A549 (cell line): ENCODE data around the gene NTM. TPM values are rescaled to one million over a fixed set of nuclear protein-coding genes. Genes with fewer than 3 reads are reported as not detected.

ENCODE experiments used
- ATAC-seq, 2 experiments: fragments of 200-7000 bp in 1 of 2; fragments of >200 bp in 1 of 2; cut with Nextera tagmentation in 1 of 2; cut with Tn5 transposase in 1 of 2; 3 replicates each; pipeline versions ENCODE4 v1.8.0 to v1.9.1; 2018 to 2020; ENCODE audit warnings: mild to moderate bottlenecking in 1 of 2, moderate library complexity in 1 of 2
- CTCF ChIA-PET: fragments of 300-600 bp; sonication (Branson Sonifier 250); formaldehyde crosslinking; extraction: SDS; loops from one replicate; lab custom pipeline; 2021; ENCODE audit warnings: antibody characterized with exemption, inconsistent platforms; lab: Yijun Ruan, JAX
- POLR2A ChIA-PET: fragments of 350-600 bp; formaldehyde crosslinking; extraction: SDS; loops from one replicate; lab custom pipeline; 2021; ENCODE audit warnings: antibody characterized with exemption, inconsistent platforms; lab: Yijun Ruan, JAX
- DNase-seq, 2 experiments: peaks; one replicate each; pipeline versions ENCODE4 v3.0.0 to v3.0.0-alpha.2; 2011 to 2016; ENCODE audit warnings: low read depth in 1 of 2, low spot score in 1 of 2
- FAIRE-seq: peaks from 2 replicates; lab custom pipeline; 2011; peaks lifted over from hg19 to GRCh38; lab: Jason Lieb, UNC
- H3K27ac ChIP-seq, 2 experiments: fragments of >200 bp; sonication (Bioruptor Twin); formaldehyde crosslinking; 3 replicates each; pipeline ENCODE4 v1.5.1; 2016 to 2017
- H3K4me1 ChIP-seq: fragments of >200 bp; sonication (Bioruptor Twin); formaldehyde crosslinking; 3 replicates; pipeline ENCODE4 v1.6.1; 2016
- H3K4me2 ChIP-seq: fragments of >200 bp; sonication (Bioruptor Twin); formaldehyde crosslinking; 3 replicates; pipeline ENCODE4 v1.6.1; 2016
- H3K4me3 ChIP-seq: fragments of >200 bp; sonication (Bioruptor Twin); formaldehyde crosslinking; 3 replicates; pipeline ENCODE4 v1.5.1; 2016
- H3K9me3 ChIP-seq: fragments of >200 bp; sonication (Bioruptor Twin); formaldehyde crosslinking; 3 replicates; pipeline ENCODE4 v1.6.1; 2016
- BHLHE40 ChIP-seq: IDR thresholded peaks from 2 replicates; pipeline ENCODE4 v1.6.1; 2012; ENCODE audit warnings: low read depth, low read length, inconsistent platforms
- EHF ChIP-seq: fragments of 250-450 bp; sonication (Bioruptor Pico); IDR thresholded peaks from 2 replicates; pipeline ENCODE4 v1.5.0; 2020; ENCODE audit warnings: mild to moderate bottlenecking
- FOSB ChIP-seq: fragments of 250-450 bp; sonication (Bioruptor Pico); IDR thresholded peaks from 2 replicates; pipeline ENCODE4 v1.5.0; 2020; ENCODE audit warnings: mild to moderate bottlenecking, moderate library complexity
- GATA3 ChIP-seq: IDR thresholded peaks from 2 replicates; pipeline ENCODE4 v1.6.1; 2012; ENCODE audit warnings: borderline replicate concordance
- HOXA7 ChIP-seq: fragments of 250-450 bp; sonication (Bioruptor Pico); IDR thresholded peaks from 2 replicates; pipeline ENCODE4 v1.5.0; 2020; ENCODE audit warnings: mild to moderate bottlenecking, moderate library complexity
- JUN ChIP-seq, 2 experiments: fragments of >200 bp; sonication (Bioruptor Twin); formaldehyde crosslinking; IDR thresholded peaks; 2 replicates in 1 of 2; 3 replicates in 1 of 2; pipeline ENCODE4 v1.6.1; 2016 to 2017
- MAFK ChIP-seq: fragments of 450-650 bp; IDR thresholded peaks from 2 replicates; pipeline ENCODE4 v1.6.1; 2014; ENCODE audit not compliant: partially characterized antibody
- MAZ ChIP-seq: fragments of 150-350 bp; IDR thresholded peaks from 2 replicates; pipeline ENCODE4 v1.6.1; 2014; ENCODE audit warnings: antibody characterized with exemption, low read depth, low read length, borderline replicate concordance
- NFE2L2 ChIP-seq: fragments of 150-350 bp; conservative IDR thresholded peaks from 2 replicates; pipeline ENCODE4 v1.6.1; 2014; ENCODE audit warnings: low read length
- PHF8 ChIP-seq: fragments of 200-600 bp; sonication (generic); IDR thresholded peaks from 2 replicates; pipeline ENCODE4 v1.6.1; 2016; ENCODE audit warnings: low read depth, mild to moderate bottlenecking, antibody characterized with exemption, moderate library complexity, borderline replicate concordance
- POLR2A ChIP-seq: IDR thresholded peaks from 2 replicates; pipeline ENCODE4 v1.6.1; 2012; ENCODE audit warnings: mild to moderate bottlenecking, low read length
- POLR2AphosphoS2 ChIP-seq: conservative IDR thresholded peaks from 2 replicates; pipeline ENCODE4 v1.6.1; 2012; ENCODE audit warnings: low read length, improper control_type of control experiment, inconsistent platforms
- RAD21 ChIP-seq, 2 experiments: fragments of >200 bp in 1 of 2; sonication (Bioruptor Twin) in 1 of 2; formaldehyde crosslinking in 1 of 2; IDR thresholded peaks in 1 of 2; conservative IDR thresholded peaks in 1 of 2; 2 replicates in 1 of 2; 3 replicates in 1 of 2; pipeline ENCODE4 v1.6.1; 2012 to 2018; ENCODE audit warnings: inconsistent platforms in 1 of 2
- RFX5 ChIP-seq: fragments of 450-650 bp; IDR thresholded peaks from 2 replicates; pipeline ENCODE4 v1.7.1; 2014; ENCODE audit warnings: antibody characterized with exemption, mild to moderate bottlenecking, moderate library complexity
- SMC3 ChIP-seq: fragments of >200 bp; sonication (Bioruptor Twin); formaldehyde crosslinking; IDR thresholded peaks from 3 replicates; pipeline ENCODE4 v1.6.1; 2018; ENCODE audit warnings: inconsistent platforms
- SREBF2 ChIP-seq: fragments of 450-650 bp; IDR thresholded peaks from 2 replicates; pipeline ENCODE4 v1.6.1; 2014; ENCODE audit warnings: mild to moderate bottlenecking, moderate library complexity
- ZC3H11A ChIP-seq: fragments of 450-650 bp; IDR thresholded peaks from 2 replicates; pipeline ENCODE4 v1.6.1; 2014; ENCODE audit warnings: antibody characterized with exemption, mild to moderate bottlenecking
- ZFP36 ChIP-seq: fragments of 450-650 bp; IDR thresholded peaks from 2 replicates; pipeline ENCODE4 v1.6.1; 2014; ENCODE audit warnings: borderline replicate concordance; ENCODE audit not compliant: partially characterized antibody
- WGBS: methylation state at CpG from one replicate; pipeline ENCODE4 v1.1.6; 2017; ENCODE audit errors: missing lambda C conversion rate; 5-methylcytosine and 5-hydroxymethylcytosine counted together
- polyA plus RNA-seq, 4 experiments: library from polyadenylated mRNA; depleted of rRNA in 3 of 4; stranded (reverse); fragments of >200 nt; fragmentation: RNase III in 1 of 4; extraction: RNeasy Plus Mini Kit Qiagen cat#74134 plus additional on column Dnase treatment in 1 of 4; gene quantifications; 2 replicates in 3 of 4; 3 replicates in 1 of 4; pipeline ENCODE4 v1.2.3, GENCODE V29; 2011 to 2017
- TF ChIP-seq, protein P1 (sequence below): fragments of 150-350 bp; IDR thresholded peaks from 2 replicates; pipeline ENCODE4 v1.6.1; 2014; ENCODE audit warnings: low read depth, mild to moderate bottlenecking, low read length
- TF ChIP-seq, protein P2 (sequence below): fragments of 450-650 bp; IDR thresholded peaks from 2 replicates; pipeline ENCODE4 v1.6.1; 2014; ENCODE audit warnings: antibody characterized with exemption
- TF ChIP-seq, protein P3 (sequence below): IDR thresholded peaks from 2 replicates; pipeline ENCODE4 v1.6.1; 2012

The NTM gene
- polyA plus RNA-seq, 2 of the 4 experiments (the other 2 are of a cell fraction): not detected

DNA sequence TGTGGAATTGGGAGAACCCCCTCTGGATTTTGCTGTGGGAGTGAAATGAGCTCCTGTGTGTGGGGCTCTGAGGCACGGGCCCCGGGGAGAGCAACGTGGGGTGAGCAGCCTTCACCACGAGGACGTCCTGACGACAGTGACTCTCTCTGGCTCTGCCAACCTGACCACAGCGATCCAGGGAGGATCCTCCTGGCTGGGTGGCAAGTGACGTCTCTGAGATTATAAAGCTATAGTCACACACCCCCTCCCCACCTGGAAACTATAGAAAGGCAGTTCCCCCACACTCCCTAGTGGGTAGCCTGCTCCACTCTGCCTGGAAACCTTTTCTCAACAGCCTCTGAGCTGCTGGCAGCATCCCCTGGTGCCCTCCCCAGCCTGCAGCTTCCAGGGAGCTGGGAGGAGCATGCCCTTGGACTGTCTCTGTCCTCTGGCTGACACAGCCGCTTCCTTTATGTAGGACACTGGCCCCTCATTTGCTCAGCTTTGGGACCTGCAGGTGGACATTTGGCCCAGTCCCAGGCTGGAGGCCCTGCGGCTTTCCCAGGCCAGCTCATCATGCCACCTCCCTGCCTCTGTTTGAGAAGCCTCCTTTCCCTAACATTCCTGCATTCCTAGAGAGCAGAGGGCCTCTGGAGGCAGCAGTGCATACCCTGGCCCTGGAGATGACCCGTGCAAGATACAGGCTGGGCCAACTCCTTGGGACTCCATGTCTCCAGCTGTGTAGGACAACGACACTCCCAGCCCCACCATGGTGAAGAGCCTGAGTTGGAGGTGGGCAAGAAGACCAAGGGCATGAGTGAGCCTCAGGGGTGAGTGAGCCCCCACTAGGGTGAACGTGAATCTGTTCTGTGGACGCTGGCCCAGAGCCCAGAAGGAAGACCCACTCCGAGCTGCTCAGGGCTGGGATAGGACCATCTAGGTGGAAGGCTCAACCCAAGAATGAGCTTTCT lies 314.0 kb downstream of the NTM start:
- DNase-seq: no peak
- CTCF ChIA-PET: interaction anchor here (1.2 to 5.8 kb wide), 4 partner anchors 8 to 10 kb away, joined by 6 to 22 read pairs (median 14); no protein-coding TSS in a partner anchor
- POLR2A ChIA-PET: no interaction called here
- 40% methylated on average over 2 of the region's 15 CpGs for WGBS
- H3K4me3 ChIP-seq: no peak overlapping the region
- no peak for ATAC-seq
- no peak for FAIRE-seq
- no peak overlapping the region for H3K27ac ChIP-seq
- H3K4me1 ChIP-seq: no peaks in the 10 kb centered on the region
- H3K9me3 ChIP-seq: no peaks in the 10 kb centered on the region
- TF ChIP-seq POLR2AphosphoS2 (no peak), PHF8 (no peak), NFE2L2 (no peak), FOSB (no peak), JUN (IDR thresholded peaks at IDR 0.05) (no peak), SMC3 (no peak), RFX5 (no peak), EHF (CRISPR knock-in tag) (no peak), MAZ (no peak), MAFK (no peak), ZC3H11A (no peak), POLR2A (no peak)
- TF ChIP-seq, all 56 proteins: peak for 0
- no peak overlapping the region for H3K4me2 ChIP-seq

DNA sequence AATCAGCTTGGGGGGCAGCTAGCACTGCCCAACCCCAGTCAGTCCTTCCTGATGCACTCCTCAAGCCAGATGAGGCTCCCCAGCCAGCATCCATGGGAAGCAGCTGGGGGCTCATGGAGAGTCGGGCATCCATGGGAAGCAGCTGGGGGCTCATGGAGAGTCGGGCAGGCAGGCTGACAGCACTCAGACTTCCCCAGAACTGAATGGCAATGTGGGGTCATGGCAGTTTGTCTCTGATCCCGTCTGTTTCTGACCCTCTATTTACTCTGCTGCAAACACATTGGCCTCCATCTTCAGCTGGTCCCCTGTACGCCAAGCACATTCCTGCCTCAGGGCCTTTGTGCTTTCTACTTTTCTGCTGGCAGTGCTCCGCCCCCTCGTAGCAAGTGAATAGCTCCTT lies 314.8 kb downstream of the NTM start:
- Histone ChIP-seq H3K4me3 (no peak overlapping the region), H3K27ac (no peak overlapping the region), H3K9me3 (no peaks in the 10 kb centered on the region), H3K4me1 (no peaks in the 10 kb centered on the region), H3K4me2 (no peak overlapping the region)
- ChIA-PET POLR2A (no interaction called here), CTCF (interaction anchor here (1.2 to 5.8 kb wide), 3 partner anchors 9 to 11 kb away, joined by 6 to 22 read pairs (median 20); no protein-coding TSS in a partner anchor)
- DNase-seq (no peak), FAIRE-seq (no peak), ATAC-seq (no peak)
- 43% methylated on average over 4 of the region's 6 CpGs for WGBS
- no peak for TF ChIP-seq BHLHE40
- no peak for TF ChIP-seq GATA3
- no peak for TF ChIP-seq RAD21 (conservative IDR thresholded peaks at IDR 0.05 in 1 of 2, IDR thresholded peaks at IDR 0.05 in 1 of 2)
- TF ChIP-seq NFE2L2: no peak
- TF ChIP-seq, protein P1, sequence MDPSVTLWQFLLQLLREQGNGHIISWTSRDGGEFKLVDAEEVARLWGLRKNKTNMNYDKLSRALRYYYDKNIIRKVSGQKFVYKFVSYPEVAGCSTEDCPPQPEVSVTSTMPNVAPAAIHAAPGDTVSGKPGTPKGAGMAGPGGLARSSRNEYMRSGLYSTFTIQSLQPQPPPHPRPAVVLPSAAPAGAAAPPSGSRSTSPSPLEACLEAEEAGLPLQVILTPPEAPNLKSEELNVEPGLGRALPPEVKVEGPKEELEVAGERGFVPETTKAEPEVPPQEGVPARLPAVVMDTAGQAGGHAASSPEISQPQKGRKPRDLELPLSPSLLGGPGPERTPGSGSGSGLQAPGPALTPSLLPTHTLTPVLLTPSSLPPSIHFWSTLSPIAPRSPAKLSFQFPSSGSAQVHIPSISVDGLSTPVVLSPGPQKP: no peak
- no peak for TF ChIP-seq HOXA7 (CRISPR knock-in tag)

DNA sequence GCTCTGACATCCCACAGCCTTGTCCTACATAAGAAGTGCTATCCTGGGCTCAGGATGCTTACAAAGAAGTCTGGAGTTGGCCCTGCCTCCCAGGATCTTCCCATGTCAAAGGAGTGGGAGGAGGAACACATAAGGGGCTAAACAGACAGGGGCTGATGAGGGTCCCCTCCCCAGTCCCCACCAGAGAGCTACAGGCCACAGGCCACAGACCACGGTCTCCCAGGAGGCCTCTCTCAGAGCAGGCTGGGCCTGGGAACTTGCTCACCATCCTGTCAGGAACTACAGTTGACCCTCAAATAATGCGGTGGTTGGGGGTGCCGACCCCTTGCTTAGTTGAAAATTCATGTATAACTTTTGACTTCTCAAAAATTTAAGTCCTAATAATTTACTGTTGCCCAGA lies 315.5 kb downstream of the NTM start:
- no peak for ATAC-seq
- CTCF ChIA-PET: interaction anchor here (1.0 to 5.8 kb wide), 3 partner anchors 9 to 346 kb away, joined by 3 to 22 read pairs (median 20); no protein-coding TSS in a partner anchor

More for the DNA sequence above, 315.5 kb downstream of the NTM start:
- H3K9me3 ChIP-seq: no peaks in the 10 kb centered on the region
- no peak overlapping the region for H3K4me3 ChIP-seq
- TF ChIP-seq ZFP36: no peak
- TF ChIP-seq, protein P2, sequence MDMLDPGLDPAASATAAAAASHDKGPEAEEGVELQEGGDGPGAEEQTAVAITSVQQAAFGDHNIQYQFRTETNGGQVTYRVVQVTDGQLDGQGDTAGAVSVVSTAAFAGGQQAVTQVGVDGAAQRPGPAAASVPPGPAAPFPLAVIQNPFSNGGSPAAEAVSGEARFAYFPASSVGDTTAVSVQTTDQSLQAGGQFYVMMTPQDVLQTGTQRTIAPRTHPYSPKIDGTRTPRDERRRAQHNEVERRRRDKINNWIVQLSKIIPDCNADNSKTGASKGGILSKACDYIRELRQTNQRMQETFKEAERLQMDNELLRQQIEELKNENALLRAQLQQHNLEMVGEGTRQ: no peak
- no peak for TF ChIP-seq RFX5
- no peak for TF ChIP-seq SREBF2
- TF ChIP-seq, protein P3, sequence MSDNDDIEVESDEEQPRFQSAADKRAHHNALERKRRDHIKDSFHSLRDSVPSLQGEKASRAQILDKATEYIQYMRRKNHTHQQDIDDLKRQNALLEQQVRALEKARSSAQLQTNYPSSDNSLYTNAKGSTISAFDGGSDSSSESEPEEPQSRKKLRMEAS: no peak
- no peak overlapping the region for H3K4me2 ChIP-seq
- POLR2A ChIA-PET: no interaction called here
- DNase-seq (no peak), FAIRE-seq (no peak)
- WGBS: 66% methylated on average over 2 of the region's 3 CpGs
- no peak overlapping the region for H3K27ac ChIP-seq
- no peaks in the 10 kb centered on the region for H3K4me1 ChIP-seq
